UCSD-AML1 (cell line): Measurements from ENCODE around the gene MUC4.

Source experiments
- DNase-seq: peaks from one replicate; lab custom pipeline; 2025; ENCODE audit not compliant: unreplicated experiment; lab: John Stamatoyannopoulos, UW

The MUC4 gene

GRCh38 chr3:195811756-195812155 lies at the start of gene MUC4:
Gene MUC4, minus strand, starts transcription at chr3:195811929. Its CDS starts 112 bp downstream, at chr3:195811817.
- no peak for DNase-seq

GRCh38 chr3:195860456-195860855 lies 48.7 kb upstream of the MUC4 start:
- DNase-seq = no peak

GRCh38 chr3:195859846-195860411 lies 48.2 kb upstream of the MUC4 start:
- no peak for DNase-seq

GRCh38 chr3:195859061-195859845 lies 47.5 kb upstream of the MUC4 start:
- DNase-seq = peak; percentile 80

- peak; percentile 76 for DNase-seq
Measured at GRCh38 chr3:195856410-195857084, 44.8 kb upstream of the MUC4 start.

GRCh38 chr3:195855471-195856409 lies 44.0 kb upstream of the MUC4 start:
- DNase-seq = no peak

GRCh38 chr3:195854628-195855294 lies 43.0 kb upstream of the MUC4 start:
- DNase-seq = no peak

- peak; percentile 27 for DNase-seq
Measured at GRCh38 chr3:195853996-195854395, 42.3 kb upstream of the MUC4 start.

- DNase-seq = no peak
Measured at GRCh38 chr3:195853036-195853435, 41.3 kb upstream of the MUC4 start.

- DNase-seq = peak; percentile 80
Measured at GRCh38 chr3:195850857-195851543, 39.3 kb upstream of the MUC4 start.

- no peak for DNase-seq
Measured at GRCh38 chr3:195849322-195850074, 37.8 kb upstream of the MUC4 start.

- no peak for DNase-seq
Measured at GRCh38 chr3:195847055-195847950, 35.6 kb upstream of the MUC4 start.

- no peak for DNase-seq
Measured at GRCh38 chr3:195845483-195845882, 33.8 kb upstream of the MUC4 start.

- no peak for DNase-seq
Measured at GRCh38 chr3:195844671-195845218, 33.0 kb upstream of the MUC4 start.

GRCh38 chr3:195839260-195840010 lies 27.7 kb upstream of the MUC4 start:
- no peak for DNase-seq

GRCh38 chr3:195838714-195839113 lies 27.0 kb upstream of the MUC4 start:
- no peak for DNase-seq

- DNase-seq = no peak
Measured at GRCh38 chr3:195836476-195837135, 24.9 kb upstream of the MUC4 start.
